Measurements from ENCODE around the gene RCOR1.

DNA sequence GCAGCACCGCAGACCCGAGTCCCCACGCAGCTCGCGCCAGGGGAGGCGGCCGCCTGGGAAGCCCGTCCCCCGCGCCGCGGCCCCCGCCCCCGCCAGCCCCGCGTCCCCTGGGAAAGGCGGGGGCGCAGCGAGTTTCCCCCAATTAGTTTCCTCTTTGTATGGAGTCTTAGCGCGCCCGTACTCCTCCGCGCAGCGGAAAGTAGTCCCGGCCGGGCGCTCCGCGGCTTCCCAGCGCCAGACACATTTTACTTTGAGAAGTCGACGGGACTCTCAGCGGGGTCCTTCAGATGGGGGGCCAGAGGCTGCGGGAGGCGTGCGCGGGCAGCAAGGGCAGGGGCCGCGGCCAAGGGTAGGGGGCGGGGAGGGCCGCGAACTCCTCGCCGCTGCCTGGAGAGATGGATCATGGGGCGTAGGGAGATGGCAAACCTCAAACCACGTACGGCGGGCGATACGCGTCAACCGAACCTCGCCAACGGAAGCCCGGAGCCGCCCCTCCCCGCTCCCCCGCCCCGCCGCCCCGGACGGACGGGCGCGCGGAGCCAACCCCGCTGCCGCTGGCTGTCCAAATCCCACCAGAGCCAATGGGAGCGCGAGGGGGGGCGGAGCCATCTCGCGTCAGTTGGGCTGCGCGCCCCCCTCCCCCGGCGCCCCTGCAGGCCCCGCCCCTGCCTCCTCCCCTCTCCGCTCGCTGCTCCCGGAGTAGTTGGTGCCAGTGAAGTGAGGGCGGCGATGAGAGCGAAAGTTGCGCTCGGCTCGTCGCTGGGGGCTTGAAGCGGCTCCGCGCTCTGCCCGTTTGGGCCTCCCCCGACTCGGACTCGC is at the start of gene RCOR1:
- TF ChIP-seq CTCF (IDR thresholded peaks at IDR 0.05; ENCODE audit: low read length) (no peak), EZH2 (IDR thresholded peaks at IDR 0.05; ENCODE audit: borderline replicate concordance, low read length) (no peak)

Data from OCI-LY1 (cell line).